GM18526 (cell line): Measurements from ENCODE around the gene KCNG3.

Source experiments
- POLR2A ChIP-seq: IDR thresholded peaks from 3 replicates; pipeline ENCODE4 v1.6.1; 2011; ENCODE audit not compliant: insufficient read length; ENCODE audit errors: extremely low read depth

The KCNG3 gene

GRCh38 chr2:42493468-42494354 lies at the start of gene KCNG3:
KCNG3 (minus strand) TSS chr2:42493982; CDS start chr2:42493501, 481 bp downstream.
- TF ChIP-seq POLR2A: no peak

- no peak for TF ChIP-seq POLR2A
These were observed 49.1 kb upstream of the KCNG3 start for GRCh38 chr2:42542871-42543270.

- no peak for TF ChIP-seq POLR2A
These were observed 43.7 kb upstream of the KCNG3 start for GRCh38 chr2:42537493-42537892.

- no peak for TF ChIP-seq POLR2A
These were observed 38.6 kb upstream of the KCNG3 start for GRCh38 chr2:42532397-42532796.

GRCh38 chr2:42523341-42523740 lies 29.6 kb upstream of the KCNG3 start:
- no peak for TF ChIP-seq POLR2A

GRCh38 chr2:42522035-42522434 lies 28.3 kb upstream of the KCNG3 start:
- no peak for TF ChIP-seq POLR2A

- TF ChIP-seq POLR2A: no peak
These were observed 25.8 kb upstream of the KCNG3 start for GRCh38 chr2:42519624-42520023.

GRCh38 chr2:42516418-42516901 lies 22.7 kb upstream of the KCNG3 start:
- TF ChIP-seq POLR2A: no peak

GRCh38 chr2:42513252-42513918 lies 19.6 kb upstream of the KCNG3 start:
- TF ChIP-seq POLR2A: no peak

GRCh38 chr2:42510608-42511243 lies 16.9 kb upstream of the KCNG3 start:
- TF ChIP-seq POLR2A: no peak

- TF ChIP-seq POLR2A: no peak
These were observed 16.4 kb upstream of the KCNG3 start for GRCh38 chr2:42510191-42510590.

GRCh38 chr2:42504364-42505230 lies 10.8 kb upstream of the KCNG3 start:
- TF ChIP-seq POLR2A: no peak

- no peak for TF ChIP-seq POLR2A
These were observed 9.5 kb upstream of the KCNG3 start for GRCh38 chr2:42503291-42503690.

- no peak for TF ChIP-seq POLR2A
These were observed 4.7 kb upstream of the KCNG3 start for GRCh38 chr2:42498497-42498896.

- TF ChIP-seq POLR2A: no peak
These were observed 1.8 kb upstream of the KCNG3 start for GRCh38 chr2:42495611-42496010.

GRCh38 chr2:42495234-42495581 lies 1.4 kb upstream of the KCNG3 start:
- TF ChIP-seq POLR2A: no peak
